Breast epithelium (tissue), 4 donors: ENCODE measurements around the gene LSS. TPM values are rescaled to one million over a fixed set of nuclear protein-coding genes. Genes with fewer than 3 reads are reported as not detected.

Experiments used
- DNase-seq, 2 donors: peaks; one replicate each; pipeline ENCODE4 v3.0.0-alpha.2; 2019; ENCODE audit warnings: low spot score in 2 of 2
- H3K27ac ChIP-seq, 2 donors: fragments of 200-600 bp; sonication (generic) in 1 of 2; one replicate each; pipeline ENCODE4 v1.5.1; 2016 to 2019; ENCODE audit warnings: mild to moderate bottlenecking in 1 of 2
- H3K27me3 ChIP-seq, 2 donors: fragments of 200-600 bp; sonication (generic) in 1 of 2; one replicate each; pipeline versions ENCODE4 v1.5.1 to v1.6.0; 2017 to 2019; ENCODE audit warnings: control low read depth in 1 of 2, mild to moderate bottlenecking in 1 of 2
- H3K36me3 ChIP-seq: fragments of 200-600 bp; one replicate; pipeline ENCODE4 v1.5.1; 2019
- H3K4me1 ChIP-seq, 2 donors: fragments of 200-600 bp; sonication (generic); one replicate each; pipeline ENCODE4 v1.5.1; 2016 to 2019; ENCODE audit warnings: control low read depth in 1 of 2
- H3K4me3 ChIP-seq, 3 donors: fragments of 200-600 bp; sonication (generic); 1 replicate in 2 of 3; 2 replicates in 1 of 3; pipeline ENCODE4 v1.5.1; 2016 to 2019; ENCODE audit warnings: mild to moderate bottlenecking in 3 of 3, moderate library complexity in 2 of 3
- H3K9me3 ChIP-seq, 2 donors: fragments of 200-600 bp; sonication (generic) in 1 of 2; one replicate each; pipeline ENCODE4 v1.5.1; 2016 to 2019; ENCODE audit warnings: control low read depth in 1 of 2
- POLR2A ChIP-seq: fragments of 450-650 bp; IDR thresholded peaks from one replicate; pipeline ENCODE4 v1.6.1; 2016; ENCODE audit warnings: antibody characterized with exemption, mild to moderate bottlenecking, moderate library complexity
- POLR2AphosphoS5 ChIP-seq, 3 donors: sonication (generic); formaldehyde crosslinking; IDR thresholded peaks; one replicate each; pipeline ENCODE4 v1.6.1; 2017; ENCODE audit warnings: antibody characterized with exemption in 3 of 3
- intact Hi-C: fragments of 100-400 bp; cut with DNase I; formaldehyde crosslinking; loops from one replicate; pipeline ENCODE4 v1.15.1; 2023; ENCODE audit warnings: low total_unique reads
- total RNA-seq, 3 donors: library from RNA; depleted of rRNA; stranded (reverse); fragments of >200 nt; gene quantifications; one replicate each; pipeline ENCODE4 v1.1.0, GENCODE V29; 2016
- TF ChIP-seq, protein P1 (sequence below), 3 donors: fragments of 450-650 bp; IDR thresholded peaks; one replicate each; pipeline ENCODE4 v1.5.1; 2016 to 2017; ENCODE audit warnings: antibody characterized with exemption in 3 of 3, mild to moderate bottlenecking in 3 of 3, moderate library complexity in 3 of 3

Gene LSS
- total RNA-seq, 3 donors from 2014 or later = 41.4 to 144 (median 56.4) TPM

DNA sequence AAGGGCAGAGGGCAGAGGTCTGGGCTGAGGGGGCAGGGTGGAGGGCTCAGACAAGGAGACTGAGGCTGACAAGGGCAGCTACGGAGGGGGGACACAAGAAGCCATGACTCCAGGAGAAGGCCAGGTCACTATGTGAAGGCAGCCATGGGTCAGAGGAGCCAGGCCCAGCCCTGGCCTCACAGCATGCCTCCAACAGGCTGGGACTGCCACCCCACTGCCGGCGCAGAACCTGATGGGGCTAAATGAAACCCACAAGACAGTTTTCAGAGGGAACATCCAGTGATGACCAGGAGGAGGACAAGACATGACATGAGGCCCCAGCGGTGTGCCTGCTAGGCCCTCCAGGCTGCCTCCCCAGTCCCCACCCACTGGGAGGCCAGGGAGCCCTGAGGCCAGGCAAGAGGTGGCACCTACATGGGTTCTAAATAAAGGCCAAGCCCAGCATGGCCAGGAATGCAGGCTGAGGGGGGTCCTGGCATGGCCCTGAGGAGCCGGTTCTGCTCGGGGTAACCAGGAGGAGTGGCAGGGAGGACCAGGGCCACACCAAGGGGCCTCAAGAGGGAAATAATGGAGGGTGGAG is 27.3 kb upstream of the LSS start:
- Histone ChIP-seq H3K27me3 (no peaks in the 10 kb centered on the region), H3K4me3 (no peak overlapping the region), H3K9me3 (no peaks in the 10 kb centered on the region), H3K36me3 (peaks cover 20% of the 10 kb centered on the region), H3K27ac (no peak overlapping the region), H3K4me1 (no peaks in the 10 kb centered on the region)
- TF ChIP-seq, protein P1, sequence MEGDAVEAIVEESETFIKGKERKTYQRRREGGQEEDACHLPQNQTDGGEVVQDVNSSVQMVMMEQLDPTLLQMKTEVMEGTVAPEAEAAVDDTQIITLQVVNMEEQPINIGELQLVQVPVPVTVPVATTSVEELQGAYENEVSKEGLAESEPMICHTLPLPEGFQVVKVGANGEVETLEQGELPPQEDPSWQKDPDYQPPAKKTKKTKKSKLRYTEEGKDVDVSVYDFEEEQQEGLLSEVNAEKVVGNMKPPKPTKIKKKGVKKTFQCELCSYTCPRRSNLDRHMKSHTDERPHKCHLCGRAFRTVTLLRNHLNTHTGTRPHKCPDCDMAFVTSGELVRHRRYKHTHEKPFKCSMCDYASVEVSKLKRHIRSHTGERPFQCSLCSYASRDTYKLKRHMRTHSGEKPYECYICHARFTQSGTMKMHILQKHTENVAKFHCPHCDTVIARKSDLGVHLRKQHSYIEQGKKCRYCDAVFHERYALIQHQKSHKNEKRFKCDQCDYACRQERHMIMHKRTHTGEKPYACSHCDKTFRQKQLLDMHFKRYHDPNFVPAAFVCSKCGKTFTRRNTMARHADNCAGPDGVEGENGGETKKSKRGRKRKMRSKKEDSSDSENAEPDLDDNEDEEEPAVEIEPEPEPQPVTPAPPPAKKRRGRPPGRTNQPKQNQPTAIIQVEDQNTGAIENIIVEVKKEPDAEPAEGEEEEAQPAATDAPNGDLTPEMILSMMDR (IDR thresholded peaks at IDR 0.05) = no peak
- no peak for DNase-seq
- intact Hi-C loops = no loop called here

DNA sequence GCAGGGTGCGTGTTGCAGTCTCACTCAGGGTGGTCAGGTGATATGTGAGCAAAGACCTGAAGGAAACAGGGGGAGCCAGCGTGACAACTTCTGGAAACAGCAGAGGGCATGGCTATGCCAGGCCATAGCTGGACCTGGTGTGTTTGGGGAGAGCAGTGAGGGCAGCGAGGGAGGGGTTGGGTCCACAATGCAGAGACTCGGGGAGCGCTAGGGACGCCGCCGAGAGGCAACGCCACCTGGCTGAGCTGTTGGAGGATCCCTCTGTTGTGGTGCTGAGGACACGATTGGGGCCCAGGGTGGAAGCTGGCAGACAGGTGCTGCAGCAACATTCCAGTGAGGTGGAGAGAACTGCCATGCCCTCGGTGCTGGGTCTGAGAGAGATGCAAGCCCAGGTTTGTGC is 26.6 kb upstream of the LSS start:
- TF ChIP-seq, protein P1 (IDR thresholded peaks at IDR 0.05) = no peak
- TF ChIP-seq POLR2A = no peak
- TF ChIP-seq POLR2AphosphoS5 (IDR thresholded peaks at IDR 0.05) = no peak
- DNase-seq = no peak

DNA sequence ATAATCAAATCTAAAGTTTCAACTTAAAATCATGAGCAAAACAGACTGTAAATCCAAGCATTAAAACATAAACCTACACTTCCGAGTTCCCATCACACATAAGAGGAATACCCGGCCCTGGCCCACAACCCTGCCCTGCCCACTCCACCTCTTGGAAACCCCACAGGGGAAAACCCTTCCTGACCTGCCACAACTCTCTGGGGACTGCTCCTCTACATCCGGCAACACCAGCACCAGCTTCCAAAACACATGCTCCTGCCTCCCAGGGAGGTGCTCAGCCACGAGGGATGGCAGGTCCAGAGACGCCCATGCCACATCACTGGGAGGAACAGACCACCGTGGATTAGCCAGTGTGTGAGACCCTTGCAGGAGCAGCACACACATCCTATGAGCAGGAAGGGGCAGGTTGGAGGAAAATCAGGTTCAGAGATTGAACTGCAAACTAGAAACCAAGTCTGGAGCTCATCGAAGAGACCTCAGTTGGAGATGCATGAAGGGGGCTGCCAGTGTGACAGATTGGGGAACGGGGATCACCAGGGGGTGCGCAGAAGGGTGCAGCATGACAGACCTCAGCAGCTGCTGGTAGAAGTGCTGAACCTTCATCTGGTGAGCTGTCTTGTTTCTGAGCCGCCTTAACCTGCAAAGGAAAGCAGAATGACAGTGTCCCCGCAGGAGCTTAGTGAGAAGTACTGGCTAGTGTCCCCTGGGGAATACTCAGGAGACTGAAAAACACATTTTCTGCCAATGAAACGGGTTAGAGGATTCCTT is 25.8 kb upstream of the LSS start:
- Histone ChIP-seq H3K36me3 (peaks cover 20% of the 10 kb centered on the region), H3K4me1 (no peaks in the 10 kb centered on the region), H3K9me3 (no peaks in the 10 kb centered on the region), H3K27me3 (no peaks in the 10 kb centered on the region), H3K4me3 (no peak overlapping the region), H3K27ac (no peak overlapping the region)
- TF ChIP-seq, protein P1 (IDR thresholded peaks at IDR 0.05) = no peak
- no peak for TF ChIP-seq POLR2AphosphoS5 (IDR thresholded peaks at IDR 0.05)
- TF ChIP-seq POLR2A = no peak
- intact Hi-C loops = no loop called here
- DNase-seq = no peak

More for the DNA sequence above, 26.6 kb upstream of the LSS start:
- H3K4me1 ChIP-seq = no peaks in the 10 kb centered on the region
- intact Hi-C loops = no loop called here
- no peaks in the 10 kb centered on the region for H3K9me3 ChIP-seq
- peaks cover 20% of the 10 kb centered on the region for H3K36me3 ChIP-seq
- no peak overlapping the region for H3K4me3 ChIP-seq
- no peaks in the 10 kb centered on the region for H3K27me3 ChIP-seq
- no peak overlapping the region for H3K27ac ChIP-seq

DNA sequence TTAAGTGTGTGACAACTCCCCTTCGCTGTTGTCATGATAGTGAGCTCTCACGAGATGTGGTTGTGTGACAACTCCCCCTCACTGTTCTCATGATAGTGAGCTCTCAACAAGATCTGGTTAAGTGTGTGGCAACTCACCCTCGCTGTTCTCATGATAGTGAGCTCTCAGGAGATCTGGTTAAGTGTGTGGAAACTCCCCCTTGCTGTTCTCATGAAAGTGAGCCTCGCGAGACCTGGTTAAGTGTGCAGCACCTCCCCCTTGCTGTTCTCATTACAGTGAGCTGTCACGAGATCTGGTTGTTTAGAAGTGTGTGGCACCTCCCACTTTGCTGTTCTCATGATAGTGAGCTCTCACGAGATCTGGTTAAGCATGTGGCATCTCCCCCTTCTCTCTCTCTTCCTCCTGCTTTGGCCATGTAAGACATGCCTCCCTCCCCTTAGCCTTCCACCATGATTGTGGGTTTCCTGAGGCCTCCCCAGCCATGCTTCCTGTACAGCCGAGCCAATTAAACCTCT is 25.1 kb upstream of the LSS start:
- Histone ChIP-seq H3K36me3 (peaks cover 20% of the 10 kb centered on the region), H3K27ac (no peak overlapping the region), H3K9me3 (no peaks in the 10 kb centered on the region), H3K4me1 (no peaks in the 10 kb centered on the region), H3K27me3 (no peaks in the 10 kb centered on the region), H3K4me3 (no peak overlapping the region)
- intact Hi-C loops = no loop called here
- TF ChIP-seq, protein P1 (IDR thresholded peaks at IDR 0.05) = no peak
- TF ChIP-seq POLR2AphosphoS5 (IDR thresholded peaks at IDR 0.05) = no peak
- TF ChIP-seq POLR2A = no peak
- DNase-seq = no peak

DNA sequence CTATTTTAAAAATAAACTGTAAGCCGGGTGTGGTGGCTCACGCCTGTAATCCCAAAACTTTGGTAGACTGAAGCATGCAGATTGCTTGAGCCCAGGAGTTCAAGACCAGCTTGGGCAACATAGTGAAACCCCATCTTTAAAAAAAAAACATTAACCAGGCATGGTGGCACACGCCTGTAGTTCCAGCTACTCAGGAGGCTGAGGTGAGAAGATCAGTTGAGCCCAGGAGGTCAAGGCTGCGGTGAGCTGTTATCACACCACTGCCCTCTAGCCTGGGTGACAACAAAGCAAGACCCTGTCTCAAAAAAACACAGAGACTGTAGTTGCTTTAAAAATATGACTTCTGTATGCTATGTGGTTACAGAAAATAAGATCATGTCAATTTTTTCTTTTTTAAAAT is 24.3 kb upstream of the LSS start:
- Histone ChIP-seq H3K9me3 (no peaks in the 10 kb centered on the region), H3K36me3 (peaks cover 20% of the 10 kb centered on the region), H3K4me3 (no peak overlapping the region), H3K27ac (no peak overlapping the region), H3K27me3 (no peaks in the 10 kb centered on the region), H3K4me1 (no peaks in the 10 kb centered on the region)
- intact Hi-C loops = no loop called here
- TF ChIP-seq POLR2AphosphoS5 (IDR thresholded peaks at IDR 0.05) = no peak
- TF ChIP-seq, protein P1 (IDR thresholded peaks at IDR 0.05) = no peak
- no peak for TF ChIP-seq POLR2A
- DNase-seq = no peak
